HEK293 (cell line): ENCODE data around the gene FHAD1.
A peak's percentile ranks its signal among the peaks of the same experiment; 100 is the strongest.

Source experiments
- CTCF ChIA-PET: fragments of 350-600 bp; formaldehyde crosslinking; extraction: SDS; loops from one replicate; lab custom pipeline; 2021; ENCODE audit warnings: antibody characterized with exemption; lab: Yijun Ruan, JAX
- POLR2A ChIA-PET: fragments of 300-600 bp; formaldehyde crosslinking; extraction: SDS; loops from one replicate; lab custom pipeline; 2020; ENCODE audit warnings: antibody characterized with exemption, inconsistent platforms; lab: Yijun Ruan, JAX
- H3K27ac ChIP-seq: fragments of 200-500 bp; sonication (Bioruptor generic); 2 replicates; pipeline ENCODE4 v1.5.1; 2014; ENCODE audit warnings: low read depth, low read length, control low read depth, inconsistent platforms; ENCODE audit errors: extremely low read depth
- H3K36me3 ChIP-seq, 2 experiments: fragments of 200-500 bp in 1 of 2; sonication (Bioruptor generic) in 1 of 2; 1 replicate in 1 of 2; 2 replicates in 1 of 2; pipeline ENCODE4 v1.5.1; 2014 to 2017; ENCODE audit warnings: inconsistent platforms in 2 of 2, low read length in 2 of 2; ENCODE audit not compliant: control insufficient read depth in 2 of 2, insufficient read depth in 1 of 2
- H3K4me1 ChIP-seq: fragments of 200-500 bp; sonication (Bioruptor generic); 2 replicates; pipeline ENCODE4 v1.5.1; 2014; ENCODE audit warnings: mild to moderate bottlenecking, low read length, inconsistent platforms; ENCODE audit not compliant: control insufficient read depth, insufficient read depth
- H3K4me3 ChIP-seq: 2 replicates; pipeline ENCODE4 v1.5.1; 2011; ENCODE audit warnings: low read depth, mild to moderate bottlenecking, control low read depth, low read length, moderate library complexity
- H3K9me3 ChIP-seq: fragments of 200-500 bp; sonication (Bioruptor generic); 2 replicates; pipeline ENCODE4 v1.5.1; 2014; ENCODE audit warnings: low read depth, low read length, inconsistent platforms; ENCODE audit not compliant: control insufficient read depth, insufficient read depth
- OSR2 ChIP-seq: fragments of 450-650 bp; formaldehyde crosslinking; IDR thresholded peaks from 2 replicates; pipeline ENCODE4 v1.5.1; 2016; ENCODE audit warnings: missing biosample characterization, missing genetic modification characterization
- SALL2 ChIP-seq: fragments of 450-650 bp; formaldehyde crosslinking; IDR thresholded peaks from 2 replicates; pipeline ENCODE4 v1.5.0; 2017; ENCODE audit warnings: missing biosample characterization, mild to moderate bottlenecking, missing genetic modification characterization, borderline replicate concordance
- ZFHX2 ChIP-seq: fragments of 450-650 bp; formaldehyde crosslinking; conservative IDR thresholded peaks from 2 replicates; pipeline ENCODE4 v1.5.1; 2016; ENCODE audit warnings: missing biosample characterization, missing genetic modification characterization
- ZIC2 ChIP-seq: fragments of 450-650 bp; formaldehyde crosslinking; IDR thresholded peaks from 2 replicates; pipeline ENCODE4 v1.5.1; 2016; ENCODE audit warnings: missing biosample characterization, missing genetic modification characterization
- ZNF202 ChIP-seq: fragments of 450-650 bp; formaldehyde crosslinking; IDR thresholded peaks from 2 replicates; pipeline ENCODE4 v1.5.1; 2016; ENCODE audit warnings: missing biosample characterization, missing genetic modification characterization, borderline replicate concordance
- ZNF24 ChIP-seq: fragments of 450-650 bp; formaldehyde crosslinking; IDR thresholded peaks from 2 replicates; pipeline ENCODE4 v1.5.1; 2016; ENCODE audit warnings: missing biosample characterization, missing genetic modification characterization
- ZNF366 ChIP-seq: fragments of 450-650 bp; formaldehyde crosslinking; conservative IDR thresholded peaks from 2 replicates; pipeline ENCODE4 v1.5.1; 2016; ENCODE audit warnings: missing biosample characterization, missing genetic modification characterization
- ZNF391 ChIP-seq: fragments of 450-650 bp; formaldehyde crosslinking; IDR thresholded peaks from 2 replicates; pipeline ENCODE4 v1.5.1; 2016; ENCODE audit warnings: low read depth, missing biosample characterization, missing genetic modification characterization, borderline replicate concordance
- ZNF449 ChIP-seq: fragments of 450-650 bp; formaldehyde crosslinking; IDR thresholded peaks from 2 replicates; pipeline ENCODE4 v1.5.1; 2017; ENCODE audit warnings: missing biosample characterization, mild to moderate bottlenecking, missing genetic modification characterization, moderate library complexity
- ZNF514 ChIP-seq: fragments of 450-650 bp; formaldehyde crosslinking; IDR thresholded peaks from 2 replicates; pipeline ENCODE4 v1.5.1; 2016; ENCODE audit warnings: missing biosample characterization, missing genetic modification characterization
- ZNF548 ChIP-seq: fragments of 450-650 bp; formaldehyde crosslinking; IDR thresholded peaks from 2 replicates; pipeline ENCODE4 v1.5.1; 2016; ENCODE audit warnings: missing biosample characterization, missing genetic modification characterization
- ZNF768 ChIP-seq: fragments of 450-650 bp; formaldehyde crosslinking; IDR thresholded peaks from 2 replicates; pipeline ENCODE4 v1.5.1; 2018; ENCODE audit warnings: missing biosample characterization, mild to moderate bottlenecking, missing genetic modification characterization
- ZNF776 ChIP-seq: fragments of 450-650 bp; formaldehyde crosslinking; IDR thresholded peaks from 2 replicates; pipeline ENCODE4 v1.5.0; 2017; ENCODE audit warnings: missing biosample characterization, missing genetic modification characterization, borderline replicate concordance
- ZSCAN5A ChIP-seq: fragments of 450-650 bp; formaldehyde crosslinking; IDR thresholded peaks from 2 replicates; pipeline ENCODE4 v1.5.1; 2016; ENCODE audit warnings: missing biosample characterization, missing genetic modification characterization
- TF ChIP-seq, protein P1 (sequence below): fragments of 450-650 bp; formaldehyde crosslinking; IDR thresholded peaks from 2 replicates; pipeline ENCODE4 v1.5.1; 2016; ENCODE audit warnings: missing biosample characterization, missing genetic modification characterization
- TF ChIP-seq, protein P2 (sequence below): fragments of 450-650 bp; formaldehyde crosslinking; IDR thresholded peaks from 2 replicates; pipeline ENCODE4 v1.5.1; 2017; ENCODE audit warnings: missing biosample characterization, missing genetic modification characterization

FHAD1 gene

GRCh38 chr1:15442759-15443158, 195.7 kb downstream of the FHAD1 start:
- ChIA-PET POLR2A (no interaction called here), CTCF (interaction anchor here (0.8 kb wide), 1 partner anchor 119 kb away, joined by 5 read pairs; no protein-coding TSS in a partner anchor)
- Histone ChIP-seq H3K36me3 (no peaks in the 10 kb centered on the region), H3K4me3 (no peak overlapping the region), H3K4me1 (no peaks in the 10 kb centered on the region), H3K27ac (no peak overlapping the region), H3K9me3 (no peaks in the 10 kb centered on the region)
- TF ChIP-seq ZFHX2 (tag by site-specific recombination) = no peak
- TF ChIP-seq, protein P1, sequence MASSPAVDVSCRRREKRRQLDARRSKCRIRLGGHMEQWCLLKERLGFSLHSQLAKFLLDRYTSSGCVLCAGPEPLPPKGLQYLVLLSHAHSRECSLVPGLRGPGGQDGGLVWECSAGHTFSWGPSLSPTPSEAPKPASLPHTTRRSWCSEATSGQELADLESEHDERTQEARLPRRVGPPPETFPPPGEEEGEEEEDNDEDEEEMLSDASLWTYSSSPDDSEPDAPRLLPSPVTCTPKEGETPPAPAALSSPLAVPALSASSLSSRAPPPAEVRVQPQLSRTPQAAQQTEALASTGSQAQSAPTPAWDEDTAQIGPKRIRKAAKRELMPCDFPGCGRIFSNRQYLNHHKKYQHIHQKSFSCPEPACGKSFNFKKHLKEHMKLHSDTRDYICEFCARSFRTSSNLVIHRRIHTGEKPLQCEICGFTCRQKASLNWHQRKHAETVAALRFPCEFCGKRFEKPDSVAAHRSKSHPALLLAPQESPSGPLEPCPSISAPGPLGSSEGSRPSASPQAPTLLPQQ (tag by site-specific recombination) = no peak
- TF ChIP-seq ZNF548 (tag by site-specific recombination) = no peak
- no peak for TF ChIP-seq ZNF391
- no peak for TF ChIP-seq ZNF202 (tag by site-specific recombination)
- peak; percentile 74; the same call in 1 of the 2 replicates for TF ChIP-seq ZNF768 (tag by site-specific recombination)

DNA sequence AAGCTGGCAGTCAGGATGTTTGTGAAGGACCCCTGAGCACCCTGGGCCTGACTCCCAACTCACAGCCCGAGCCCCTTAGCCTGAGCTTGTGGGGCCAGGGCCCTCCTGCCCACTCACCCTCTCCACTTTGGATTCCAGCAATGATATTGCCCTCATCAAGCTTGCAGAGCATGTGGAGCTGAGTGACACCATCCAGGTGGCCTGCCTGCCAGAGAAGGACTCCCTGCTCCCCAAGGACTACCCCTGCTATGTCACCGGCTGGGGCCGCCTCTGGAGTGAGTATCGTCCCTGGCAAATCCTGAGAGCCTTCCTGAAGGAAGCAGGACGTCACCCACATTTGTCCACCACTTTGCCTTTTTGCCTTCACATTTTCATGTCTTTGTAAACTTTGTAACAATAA, 196.3 kb downstream of the FHAD1 start:
- ChIA-PET CTCF (interaction anchor here (0.8 to 0.9 kb wide), 2 partner anchors 11 to 120 kb away, joined by 3 to 5 read pairs; no protein-coding TSS in a partner anchor), POLR2A (no interaction called here)
- Histone ChIP-seq H3K27ac (no peak overlapping the region), H3K4me1 (no peaks in the 10 kb centered on the region)
- no peak for TF ChIP-seq ZSCAN5A
- TF ChIP-seq ZIC2 (tag by site-specific recombination) = 0 out of 2 replicates have a peak, but pooled peaks have one; percentile 19
- no peak for TF ChIP-seq OSR2 (tag by site-specific recombination)
- TF ChIP-seq ZNF24 = no peak
- TF ChIP-seq, all 188 proteins: peak for 1
- H3K4me3 ChIP-seq = no peak overlapping the region
- H3K36me3 ChIP-seq = no peaks in the 10 kb centered on the region
- no peaks in the 10 kb centered on the region for H3K9me3 ChIP-seq

GRCh38 chr1:15444468-15445389, 197.7 kb downstream of the FHAD1 start:
- ChIA-PET POLR2A (interaction anchor here (0.6 kb wide), 1 partner anchor 158 kb away, joined by 3 read pairs; no protein-coding TSS in a partner anchor), CTCF (interaction anchor here (0.6 to 0.7 kb wide), 2 partner anchors 71 to 844 kb away, joined by 3 to 4 read pairs; no protein-coding TSS in a partner anchor)
- H3K27ac ChIP-seq = no peak overlapping the region
- H3K4me3 ChIP-seq = no peak overlapping the region
- H3K4me1 ChIP-seq = no peaks in the 10 kb centered on the region
- no peaks in the 10 kb centered on the region for H3K36me3 ChIP-seq
- H3K9me3 ChIP-seq = no peaks in the 10 kb centered on the region
- TF ChIP-seq SALL2 (tag by site-specific recombination) = no peak
- TF ChIP-seq ZNF776 (tag by site-specific recombination) = no peak
- no peak for TF ChIP-seq ZNF366
- peak; percentile 16; the same call in 1 of the 2 replicates for TF ChIP-seq ZNF449 (tag by site-specific recombination)
- TF ChIP-seq, protein P2, sequence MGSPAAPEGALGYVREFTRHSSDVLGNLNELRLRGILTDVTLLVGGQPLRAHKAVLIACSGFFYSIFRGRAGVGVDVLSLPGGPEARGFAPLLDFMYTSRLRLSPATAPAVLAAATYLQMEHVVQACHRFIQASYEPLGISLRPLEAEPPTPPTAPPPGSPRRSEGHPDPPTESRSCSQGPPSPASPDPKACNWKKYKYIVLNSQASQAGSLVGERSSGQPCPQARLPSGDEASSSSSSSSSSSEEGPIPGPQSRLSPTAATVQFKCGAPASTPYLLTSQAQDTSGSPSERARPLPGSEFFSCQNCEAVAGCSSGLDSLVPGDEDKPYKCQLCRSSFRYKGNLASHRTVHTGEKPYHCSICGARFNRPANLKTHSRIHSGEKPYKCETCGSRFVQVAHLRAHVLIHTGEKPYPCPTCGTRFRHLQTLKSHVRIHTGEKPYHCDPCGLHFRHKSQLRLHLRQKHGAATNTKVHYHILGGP (tag by site-specific recombination) = no peak
- no peak for TF ChIP-seq ZNF514
